GM18498 (cell line): ENCODE measurements around the gene ANKRD6.

ENCODE experiments used
- ATAC-seq: cut with Tn5 transposase; IDR thresholded peaks from one replicate; pipeline ENCODE4 v1.9.1; 2021; ENCODE audit warnings: mild to moderate bottlenecking, moderate library complexity; ENCODE audit not compliant: unreplicated experiment

Gene ANKRD6

DNA sequence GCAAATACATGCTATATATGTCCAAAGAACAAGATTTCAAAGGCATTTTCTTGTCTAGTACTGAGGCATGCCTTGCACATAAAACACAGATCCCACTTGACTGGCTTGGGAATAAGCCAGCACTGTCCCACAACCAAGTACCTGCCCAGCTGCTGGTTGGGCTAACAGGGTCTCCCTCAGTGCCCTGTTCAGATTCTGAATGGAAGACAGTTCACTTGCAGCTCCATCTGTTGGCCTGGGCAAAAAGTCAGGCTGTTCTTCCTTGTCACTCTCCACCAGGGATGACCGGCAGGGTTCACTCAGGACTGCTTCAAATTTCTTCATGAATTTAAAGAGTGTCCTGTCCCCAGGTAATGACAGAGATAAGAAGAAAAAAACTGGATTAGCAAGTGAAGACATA lies 250.0 kb downstream of the ANKRD6 start:
- no peak for ATAC-seq
